Measurements from ENCODE around the gene ST3GAL2. TPM values are rescaled to one million over a fixed set of nuclear protein-coding genes. Genes with fewer than 3 reads are reported as not detected.

ST3GAL2 gene
- total and polyA plus RNA-seq, 2 donors (not counting 3 experiments of a cell fraction or from before 2014, with no cell fraction given): 23.0 to 50.4 TPM

DNA sequence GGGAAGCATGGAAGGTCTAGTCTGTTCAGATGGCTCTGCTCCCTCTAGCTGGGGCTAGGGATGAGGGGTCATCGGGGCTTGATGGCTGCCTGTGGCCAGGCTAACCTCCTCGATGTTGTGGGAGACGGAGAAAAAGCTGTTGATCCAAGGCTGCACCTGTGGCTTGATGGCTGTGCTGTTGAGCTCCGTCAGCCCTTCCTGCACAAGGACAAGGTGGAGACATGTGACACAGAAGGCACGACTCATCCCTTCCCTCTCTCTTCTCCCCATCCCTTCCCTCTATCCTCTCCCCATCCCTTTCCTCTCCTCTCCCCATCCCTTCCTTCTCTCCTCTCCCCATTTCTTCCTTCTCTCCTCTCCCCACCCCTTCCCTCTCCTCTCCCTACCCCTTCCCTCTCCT is 43.7 kb upstream of the ST3GAL2 start:
- dilution Hi-C loops (cut with MboI; ENCODE audit: extremely low pct_ligation_motif_present, low sequenced_read_pairs): no loop called here
- no peak overlapping the region for H3K4me2 ChIP-seq (ENCODE audit: insufficient read depth, low read length)
- no peaks in the 10 kb centered on the region for H4K20me1 ChIP-seq (replicated peaks; ENCODE audit: control insufficient read depth, extremely low read depth, insufficient read depth, low read length)
- FAIRE-seq (no peak), DNase-seq (ENCODE audit: low read depth, low spot score) (no peak)
- no peaks in the 10 kb centered on the region for H3K9me3 ChIP-seq (replicated peaks; ENCODE audit: control insufficient read depth, insufficient read depth, low read length)
- no peak overlapping the region for H2AFZ ChIP-seq (ENCODE audit: low read depth, low read length)
- no peak overlapping the region for H3K9ac ChIP-seq (replicated peaks; ENCODE audit: extremely low read depth, insufficient read depth, low read length)
- intact Hi-C loops (cut with micrococcal nuclease): no loop called here
- H3K27ac ChIP-seq (ENCODE audit: insufficient read depth, low read depth, low read length): no peak overlapping the region
- no peak for TF ChIP-seq POLR2AphosphoS5 (IDR thresholded peaks at IDR 0.05; ENCODE audit: insufficient read depth, low read depth, low read length)
- TF ChIP-seq CTCF (IDR thresholded peaks at IDR 0.05; ENCODE audit: extremely low read depth in 1 of 2, insufficient read depth in 1 of 2, low read depth in 1 of 2, low read length in 2 of 2): no peak
- no peak for TF ChIP-seq FOS (IDR thresholded peaks at IDR 0.05; ENCODE audit: borderline replicate concordance, insufficient read depth, low read length)
- TF ChIP-seq GATA2 (IDR thresholded peaks at IDR 0.05; ENCODE audit: insufficient read depth, insufficient read length, low read depth, low read length): no peak
- no peak for TF ChIP-seq EZH2 (IDR thresholded peaks at IDR 0.05; ENCODE audit: borderline replicate concordance, low read depth, low read length, severe bottlenecking)
- no peak for TF ChIP-seq POLR2A (IDR thresholded peaks at IDR 0.05; ENCODE audit: low read depth, low read length)
- no peak for TF ChIP-seq JUN (IDR thresholded peaks at IDR 0.05; ENCODE audit: borderline replicate concordance, insufficient read depth, insufficient read length, low read depth)
- TF ChIP-seq MYC (IDR thresholded peaks at IDR 0.05; ENCODE audit: low read depth, low read length): no peak
- no peak for TF ChIP-seq MAX (IDR thresholded peaks at IDR 0.05; ENCODE audit: insufficient read depth, insufficient read length)
- H3K79me2 ChIP-seq (ENCODE audit: control insufficient read depth, insufficient read depth, low read length): no peaks in the 10 kb centered on the region
- no peaks in the 10 kb centered on the region for H3K9me1 ChIP-seq (replicated peaks; ENCODE audit: control insufficient read depth, extremely low read depth, insufficient read depth, low read length)
- peaks cover 9% of the 10 kb centered on the region for H3K4me1 ChIP-seq (ENCODE audit: control insufficient read depth, extremely low read depth, insufficient read depth, low read length)
- ChIA-PET CTCF (interaction anchor here (1.0 to 1.9 kb wide), 3 partner anchors 9 to 172 kb away, joined by 3 to 6 read pairs (median 4); no protein-coding TSS in a partner anchor), POLR2A (no interaction called here)
- H3K4me3 ChIP-seq (replicated peaks in 1 of 3; ENCODE audit: insufficient read depth in 1 of 3, low read depth in 1 of 3, low read length in 3 of 3): no peak overlapping the region
- peaks cover 0 to 32% of the 10 kb centered on the region in 2 experiments for H3K36me3 ChIP-seq (ENCODE audit: control insufficient read depth in 2 of 2, extremely low read depth in 1 of 2, insufficient read depth in 2 of 2, low read length in 2 of 2)
- no TSS peak for BruUV-seq (replicated peaks)
- H3K27me3 ChIP-seq (ENCODE audit: control insufficient read depth in 2 of 2, insufficient read depth in 2 of 2, low read length in 2 of 2): no peaks in the 10 kb centered on the region

Measured in endothelial cell of umbilical vein (primary cell).